CD4-positive, alpha-beta T cell (primary cell): ENCODE data around the gene C10orf120. TPM values are rescaled to one million over a fixed set of nuclear protein-coding genes. Genes with fewer than 3 reads are reported as not detected.
A peak's percentile ranks its signal among the peaks of the same experiment; 100 is the strongest.

Experiments used
- ATAC-seq: fragments of 200-7000 bp; cut with Tn5 transposase; one replicate; pipeline ENCODE4 v1.10.0; 2022; ENCODE audit warnings: mild to moderate bottlenecking; ENCODE audit not compliant: poor library complexity
- CTCF ChIA-PET: fragments of 350-600 bp; sonication (Branson Sonifier 250); formaldehyde crosslinking; loops from one replicate; lab custom pipeline; 2021; ENCODE audit warnings: antibody characterized with exemption, inconsistent platforms; lab: Charles Lee
- POLR2A ChIA-PET: fragments of 350-600 bp; sonication (Branson Sonifier 250); formaldehyde crosslinking; loops from one replicate; lab custom pipeline; 2021; ENCODE audit warnings: antibody characterized with exemption, inconsistent platforms; lab: Charles Lee
- DNase-seq, 14 experiments: peaks; one replicate each; pipeline ENCODE4 v3.0.0-alpha.2; 2013 to 2020; ENCODE audit warnings: mixed read lengths in 2 of 14
- H3K27ac ChIP-seq, 2 donors: one replicate each; pipeline versions ENCODE4 v1.5.1 to v1.7.0; 2013; ENCODE audit warnings: low read length in 2 of 2, low read depth in 1 of 2, mild to moderate bottlenecking in 1 of 2
- H3K27me3 ChIP-seq, 2 experiments: 1 replicate in 1 of 2; 2 replicates in 1 of 2; pipeline versions ENCODE4 v1.6.1 to v1.7.0; 2013; ENCODE audit warnings: low read length in 2 of 2, control low read depth in 1 of 2, mild to moderate bottlenecking in 1 of 2, moderate library complexity in 1 of 2; ENCODE audit not compliant: insufficient read depth in 2 of 2, control insufficient read depth in 1 of 2
- H3K36me3 ChIP-seq: one replicate; pipeline ENCODE4 v1.6.1; 2013; ENCODE audit warnings: low read length, control low read depth; ENCODE audit not compliant: insufficient read depth
- H3K4me1 ChIP-seq: one replicate; pipeline ENCODE4 v1.6.1; 2013; ENCODE audit warnings: low read length, control low read depth; ENCODE audit not compliant: insufficient read depth
- H3K4me3 ChIP-seq: one replicate; pipeline ENCODE4 v1.5.1; 2013; ENCODE audit warnings: mild to moderate bottlenecking, low read length, moderate library complexity
- H3K9me3 ChIP-seq, 2 experiments: 1 replicate in 1 of 2; 2 replicates in 1 of 2; pipeline versions ENCODE4 v1.6.1 to v1.7.0; 2013; ENCODE audit warnings: low read length in 2 of 2, mild to moderate bottlenecking in 2 of 2, control low read depth in 1 of 2, moderate library complexity in 1 of 2; ENCODE audit not compliant: control insufficient read depth in 1 of 2, insufficient read depth in 1 of 2
- H3K27ac Mint-ChIP-seq: one replicate; pipeline ENCODE4 v1.8.0; 2020; ENCODE audit warnings: mixed read lengths
- H3K27me3 Mint-ChIP-seq: one replicate; pipeline ENCODE4 v1.8.0; 2021; ENCODE audit warnings: mixed read lengths
- H3K36me3 Mint-ChIP-seq: one replicate; pipeline ENCODE4 v1.8.0; 2021; ENCODE audit warnings: low read depth, mixed read lengths
- H3K4me1 Mint-ChIP-seq: one replicate; pipeline ENCODE4 v1.8.0; 2021; ENCODE audit warnings: low read depth, mixed read lengths
- H3K4me3 Mint-ChIP-seq: one replicate; pipeline ENCODE4 v1.8.0; 2020; ENCODE audit warnings: mild to moderate bottlenecking, mixed read lengths
- H3K9me3 Mint-ChIP-seq: one replicate; pipeline ENCODE4 v1.8.0; 2020; ENCODE audit warnings: mixed read lengths
- CTCF ChIP-seq: fragments of 200-600 bp; IDR thresholded peaks from one replicate; pipeline ENCODE4 v1.8.0; 2022; ENCODE audit warnings: antibody characterized with exemption, mild to moderate bottlenecking
- intact Hi-C, 2 experiments: fragments of 100-400 bp; cut with DNase I in 1 of 2; cut with micrococcal nuclease in 1 of 2; formaldehyde crosslinking; loops; one replicate each; pipeline versions ENCODE4 v1.15.1 to v1.9.0; 2023 to 2025; cut with DNase I, micrococcal nuclease
- total RNA-seq, 174 experiments: library from RNA in 2 of 174; stranded (reverse) in 2 of 174; gene quantifications; one replicate each; pipeline ENCODE4 v1.2.3 and lab custom pipeline; 2021 to 2026

C10orf120 gene
- total RNA-seq, 2 experiments from 2014 or later, result not detected

GRCh38 chr10:122706467-122706866 is 6.8 kb upstream of the C10orf120 start:
- Mint-ChIP-seq H3K36me3 (no peaks in the 10 kb centered on the region), H3K9me3 (no peaks in the 10 kb centered on the region), H3K4me1 (peaks cover 7% of the 10 kb centered on the region), H3K27me3 (peaks cover 11% of the 10 kb centered on the region), H3K27ac (no peak overlapping the region), H3K4me3 (no peak overlapping the region)
- Histone ChIP-seq H3K27ac (no peak overlapping the region), H3K4me3 (no peak overlapping the region), H3K4me1 (peaks cover 9% of the 10 kb centered on the region), H3K27me3 (peaks cover 0 to 1% of the 10 kb centered on the region in 2 experiments), H3K9me3 (no peaks in the 10 kb centered on the region), H3K36me3 (no peaks in the 10 kb centered on the region)
- ChIA-PET CTCF (no interaction called here), POLR2A (no interaction called here)
- ATAC-seq (no peak), DNase-seq (no peak)
- intact Hi-C loops, result loop anchor here in 1 of 2 experiments (10.0 kb wide), 2 partner anchors 442 to 562 kb away; no protein-coding TSS in a partner anchor
- no peak for TF ChIP-seq CTCF

- no peaks in the 10 kb centered on the region for H3K36me3 Mint-ChIP-seq
- peak; percentile 74 for TF ChIP-seq CTCF
- ATAC-seq (no peak), DNase-seq (peak; percentile 8 to 62 (median 34))
- Histone ChIP-seq H3K36me3 (no peaks in the 10 kb centered on the region), H3K27me3 (no peaks in the 10 kb centered on the region), H3K4me1 (peaks cover 9% of the 10 kb centered on the region), H3K27ac (no peak overlapping the region), H3K9me3 (no peaks in the 10 kb centered on the region), H3K4me3 (no peak overlapping the region)
- H3K9me3 Mint-ChIP-seq, result no peaks in the 10 kb centered on the region
- no peak overlapping the region for H3K4me3 Mint-ChIP-seq
- H3K27ac Mint-ChIP-seq, result no peak overlapping the region
- POLR2A ChIA-PET, result no interaction called here
- H3K4me1 Mint-ChIP-seq, result peaks cover 7% of the 10 kb centered on the region
- H3K27me3 Mint-ChIP-seq, result peaks cover 5% of the 10 kb centered on the region
- CTCF ChIA-PET, result interaction anchor here (1.5 kb wide), 1 partner anchor 405 kb away, joined by 4 read pairs; no protein-coding TSS in a partner anchor
- intact Hi-C loops, result loop anchor here (1.0 to 10.0 kb wide), 4 partner anchors 404 to 559 kb away; no protein-coding TSS in a partner anchor
Measured at GRCh38 chr10:122703483-122704448, 4.1 kb upstream of the C10orf120 start.

- ChIA-PET CTCF (no interaction called here), POLR2A (no interaction called here)
- Mint-ChIP-seq H3K27me3 (peaks cover 14% of the 10 kb centered on the region), H3K27ac (no peak overlapping the region), H3K4me3 (no peak overlapping the region), H3K36me3 (no peaks in the 10 kb centered on the region), H3K4me1 (no peaks in the 10 kb centered on the region), H3K9me3 (no peaks in the 10 kb centered on the region)
- intact Hi-C loops, result loop anchor here in 1 of 2 experiments (10.0 kb wide), 2 partner anchors 437 to 557 kb away; no protein-coding TSS in a partner anchor
- Histone ChIP-seq H3K4me1 (no peaks in the 10 kb centered on the region), H3K9me3 (no peaks in the 10 kb centered on the region), H3K27ac (no peak overlapping the region), H3K36me3 (no peaks in the 10 kb centered on the region), H3K4me3 (no peak overlapping the region), H3K27me3 (no peaks in the 10 kb centered on the region)
- no peak for ATAC-seq
- no peak for TF ChIP-seq CTCF
- DNase-seq, result no peak
Measured at GRCh38 chr10:122702275-122702674, 2.6 kb upstream of the C10orf120 start.
